ENCODE data around the gene EBF3.

EBF3 gene

GRCh38 chr10:129887986-129888783 lies 75.9 kb downstream of the EBF3 start:
- no peak for DNase-seq

DNA sequence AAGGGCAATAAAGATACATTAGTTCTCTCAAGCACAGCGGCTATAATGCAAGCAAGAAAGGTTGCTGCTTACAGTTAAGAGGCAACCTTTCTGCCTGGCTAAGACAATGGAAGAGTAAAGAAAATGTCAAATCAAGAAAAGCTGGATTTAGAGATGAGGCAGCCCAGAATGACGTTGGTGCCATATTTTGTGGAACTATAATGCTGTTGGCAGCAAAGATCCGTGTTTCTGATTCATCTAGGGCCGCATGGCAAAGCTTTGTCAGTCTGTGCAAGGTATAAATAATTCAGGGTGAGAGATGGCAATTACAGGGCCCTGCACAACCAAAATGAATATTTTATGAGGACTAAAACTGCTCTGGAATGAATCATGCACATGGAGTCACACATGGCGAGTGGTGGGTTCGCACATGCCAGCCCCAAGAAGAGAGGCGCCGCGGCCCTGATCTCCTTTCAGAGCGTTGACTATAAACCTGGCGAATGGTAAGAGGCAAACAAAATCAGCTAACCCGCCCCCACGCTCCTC lies 76.6 kb downstream of the EBF3 start:
- no peak for DNase-seq

DNA sequence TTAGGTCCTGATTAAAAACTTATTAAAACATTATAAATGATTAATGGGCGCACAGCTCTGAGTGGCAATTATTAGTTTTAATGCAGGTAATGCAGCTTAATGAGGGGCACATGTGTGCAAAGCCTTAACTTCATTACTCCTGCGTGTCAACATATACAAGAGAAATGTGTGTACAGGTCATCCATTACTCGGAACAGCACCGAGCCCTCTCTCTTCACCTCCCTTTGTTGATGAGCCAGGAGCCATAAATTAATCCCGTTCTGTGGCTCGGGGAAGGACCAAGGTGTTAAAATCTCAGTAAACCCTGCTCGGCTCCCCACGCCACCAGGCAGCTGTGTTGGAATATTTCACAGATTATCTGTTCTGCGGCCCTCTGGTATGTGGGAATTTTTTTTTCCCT lies 77.8 kb downstream of the EBF3 start:
- no peak for DNase-seq

- no peak for DNase-seq
These were observed 78.5 kb downstream of the EBF3 start for GRCh38 chr10:129885526-129885925.

- DNase-seq, result no peak
These were observed 79.5 kb downstream of the EBF3 start for GRCh38 chr10:129884398-129885078.

GRCh38 chr10:129883626-129884397 lies 80.3 kb downstream of the EBF3 start:
- DNase-seq, result no peak

- no peak for DNase-seq
These were observed 81.0 kb downstream of the EBF3 start for GRCh38 chr10:129883029-129883428.

- no peak for DNase-seq
These were observed 81.6 kb downstream of the EBF3 start for GRCh38 chr10:129882291-129883010.

DNA sequence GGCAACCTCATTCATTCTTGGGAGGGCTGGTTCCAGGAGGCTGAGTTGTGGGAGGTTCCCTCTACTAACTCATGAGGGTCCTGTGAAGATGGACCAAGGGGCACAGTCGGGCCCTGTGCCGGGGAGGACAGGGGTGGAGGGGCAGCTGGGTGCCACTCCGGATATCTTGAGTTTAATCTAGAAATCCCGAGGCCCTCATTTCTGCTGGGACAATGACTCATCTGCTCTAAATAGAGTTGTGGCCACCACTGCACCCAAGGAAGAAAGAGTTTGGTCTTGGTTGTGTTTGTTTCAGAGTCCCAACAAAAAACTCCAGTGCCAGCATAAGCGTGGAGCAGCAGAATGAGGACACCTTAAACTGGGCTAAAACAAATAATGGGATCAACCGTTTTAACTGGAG lies 82.4 kb downstream of the EBF3 start:
- DNase-seq, result no peak

DNA sequence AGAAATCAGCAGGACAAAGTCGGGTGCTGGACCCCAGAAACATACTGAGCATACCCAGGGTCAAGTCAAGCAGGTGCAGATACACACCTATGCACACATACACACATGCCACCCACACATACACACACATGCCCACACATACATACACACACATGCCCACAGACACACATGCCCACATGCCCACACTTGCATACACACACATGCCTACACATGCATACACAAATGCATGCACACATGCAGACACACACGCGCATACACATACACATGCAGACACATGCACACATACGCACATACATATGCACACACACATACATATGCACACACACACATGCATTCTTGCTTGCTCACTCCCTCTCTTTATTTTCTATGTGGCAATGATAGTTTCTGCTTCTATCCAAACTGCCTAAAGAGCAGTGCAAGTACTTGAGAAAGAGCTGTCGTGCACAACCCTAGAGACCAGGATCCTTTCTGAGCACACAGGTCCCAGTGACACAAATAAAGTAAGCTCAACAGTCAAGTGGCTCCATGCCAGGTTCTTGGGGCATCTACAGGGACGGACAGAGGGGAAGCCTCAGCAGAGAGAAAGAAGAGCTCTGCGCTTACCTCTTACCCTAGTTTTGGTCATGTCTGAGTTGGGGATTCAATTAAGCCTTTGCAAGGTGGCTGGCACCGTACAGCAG lies 83.7 kb downstream of the EBF3 start:
- DNase-seq, result no peak

DNA sequence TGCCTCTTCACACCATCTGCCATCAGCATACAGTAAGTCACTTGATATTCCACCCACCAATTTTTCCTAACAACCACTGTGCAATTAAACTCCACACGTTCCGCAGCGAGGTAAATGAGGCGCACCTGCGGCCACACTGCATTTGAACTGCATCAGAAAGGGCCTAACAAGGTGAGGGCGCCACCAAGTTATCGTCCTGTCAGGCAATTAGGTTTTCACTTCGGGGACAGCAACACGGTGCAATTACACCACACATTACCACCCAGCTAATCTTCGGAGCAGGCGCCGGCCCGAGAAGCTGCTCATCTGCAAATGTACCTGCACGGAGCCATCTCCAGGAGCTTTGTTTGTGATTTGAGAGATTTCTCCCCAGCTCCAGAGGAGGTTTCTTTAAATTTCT lies 84.4 kb downstream of the EBF3 start:
- DNase-seq, result no peak

DNA sequence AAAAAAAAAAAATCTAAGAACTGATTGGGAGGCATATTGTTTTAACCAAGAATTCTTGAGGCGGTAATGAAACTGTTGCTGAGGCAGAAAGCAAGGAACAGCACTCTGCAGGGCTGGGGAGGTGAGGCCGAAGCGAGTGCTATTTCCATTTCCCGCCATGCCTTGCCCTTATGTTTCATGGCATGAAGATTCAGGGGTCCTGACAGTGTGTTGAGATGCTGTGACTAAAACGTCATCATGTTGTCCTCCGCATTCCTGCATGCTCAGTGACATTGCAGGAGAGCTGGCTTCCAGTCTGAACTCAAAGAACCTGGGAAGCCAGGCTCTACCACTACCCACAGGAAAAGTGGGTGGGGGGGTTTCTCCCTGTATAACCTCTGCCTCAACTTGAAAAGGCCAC lies 85.2 kb downstream of the EBF3 start:
- DNase-seq, result no peak

DNA sequence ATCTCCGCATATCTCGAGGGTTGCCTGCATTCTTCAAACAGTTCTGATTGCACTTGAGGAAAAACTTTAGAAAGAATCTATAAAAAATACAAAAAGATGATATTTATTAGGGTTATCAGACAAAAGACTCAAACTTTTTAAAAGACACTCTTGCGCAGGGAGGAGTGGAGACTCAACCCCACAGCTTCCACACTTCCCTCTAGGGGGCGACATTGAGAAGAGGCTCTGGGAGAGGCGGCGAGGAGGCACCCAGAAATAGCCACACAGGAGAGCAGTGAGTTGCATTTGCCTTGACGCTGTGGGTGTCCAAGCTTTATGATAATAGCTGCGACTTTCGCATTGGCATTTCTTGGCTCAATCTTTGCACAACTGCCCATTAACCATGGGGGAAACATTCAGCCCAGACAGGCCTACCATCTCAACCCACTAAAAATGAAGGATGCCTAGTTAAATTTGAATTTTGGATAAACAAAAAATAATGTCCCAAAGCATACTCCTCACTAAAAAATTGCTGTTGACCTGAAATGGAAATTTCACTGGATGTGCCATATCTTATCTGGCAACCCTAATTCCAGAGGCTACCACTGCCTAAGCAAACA lies 86.2 kb downstream of the EBF3 start:
- DNase-seq, result no peak

DNA sequence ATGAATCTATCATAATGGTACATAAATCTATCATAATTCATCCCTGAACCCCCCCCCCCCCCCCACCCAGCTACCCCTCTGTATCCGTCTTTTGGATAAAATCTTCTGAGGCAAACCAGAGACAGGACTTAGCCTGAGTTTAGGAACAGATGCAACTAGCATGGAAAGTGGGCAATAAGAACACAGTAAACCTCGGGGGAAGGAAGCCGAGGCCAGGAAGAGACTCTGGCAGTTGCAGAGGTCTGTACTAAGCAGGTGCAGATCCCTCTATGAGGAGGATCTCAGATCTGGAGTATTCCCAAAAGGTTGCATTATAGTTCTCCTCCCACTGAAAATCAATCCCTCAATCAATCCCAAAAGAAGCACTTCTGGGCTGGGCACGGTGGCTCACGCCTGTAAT lies 87.2 kb downstream of the EBF3 start:
- DNase-seq, result no peak

- DNase-seq, result no peak
These were observed 87.9 kb downstream of the EBF3 start for GRCh38 chr10:129875993-129876726.

DNA sequence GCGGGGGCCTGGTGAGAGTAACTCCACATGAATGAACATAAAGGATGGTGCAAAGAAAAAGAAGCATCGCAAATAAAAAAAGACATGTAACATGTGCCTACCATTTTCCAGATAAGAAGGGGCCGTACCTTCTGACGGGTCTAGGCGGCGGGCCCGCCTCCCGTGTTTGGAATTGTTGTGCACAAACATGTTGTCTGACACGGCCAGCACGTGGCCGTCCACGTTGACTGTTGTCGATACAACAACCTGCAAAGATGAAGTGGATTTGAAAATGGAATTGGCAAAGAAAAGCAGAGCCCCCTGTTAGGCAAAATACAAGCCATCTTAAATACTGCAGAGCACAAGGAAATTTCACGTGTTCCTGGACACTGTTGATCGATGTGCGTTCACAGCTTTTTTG lies 90.7 kb downstream of the EBF3 start:
- no peak for DNase-seq

DNA sequence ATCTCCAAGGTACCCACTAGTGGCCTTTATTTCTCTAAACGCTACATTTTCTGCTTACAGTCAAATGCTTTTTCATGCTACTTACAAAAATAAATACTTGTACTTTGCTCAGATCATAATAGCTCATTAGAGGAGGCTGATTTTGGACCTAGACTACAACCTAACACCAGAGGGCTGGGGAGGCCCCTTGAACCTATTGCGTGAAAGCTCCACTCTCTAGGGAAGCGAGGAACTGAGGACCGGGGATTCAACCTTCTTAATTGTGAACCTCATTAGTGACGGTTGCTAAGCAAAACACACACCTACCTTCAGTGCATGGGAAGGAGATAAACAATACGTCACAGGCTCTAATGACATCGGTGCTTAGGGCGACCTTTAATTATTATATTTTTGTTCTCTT lies 92.1 kb downstream of the EBF3 start:
- DNase-seq, result no peak

DNA sequence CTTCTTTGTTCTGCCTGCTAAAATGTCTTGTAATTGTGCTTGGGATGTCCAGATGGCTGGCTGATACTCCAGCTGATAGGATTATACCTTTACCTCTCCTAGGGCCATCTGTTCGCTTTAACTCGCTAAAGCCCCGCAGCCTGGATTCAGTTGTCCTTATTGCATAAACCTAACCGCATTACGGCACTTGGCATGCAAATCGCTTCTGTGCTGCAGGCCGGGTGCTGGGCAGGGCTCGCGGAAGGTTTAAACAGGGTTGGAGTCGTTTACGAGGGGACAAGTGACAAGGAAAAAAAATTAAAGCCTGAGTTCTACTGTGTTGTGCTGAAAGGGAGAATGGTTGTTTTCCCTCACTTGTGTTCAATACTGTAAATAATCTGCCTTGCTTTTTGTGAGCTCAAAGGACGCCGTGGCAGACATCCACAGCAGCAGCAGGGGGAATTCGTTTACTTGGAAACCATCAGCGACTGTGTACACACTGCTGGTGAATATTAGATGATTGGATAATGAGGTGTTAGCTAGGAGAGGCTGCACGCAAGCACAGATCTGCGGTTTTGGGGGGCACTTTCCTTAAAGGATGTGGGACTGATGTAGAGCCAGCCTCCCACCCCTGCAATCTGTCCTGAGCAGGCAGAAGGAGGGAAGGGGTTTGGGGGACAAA lies 93.0 kb downstream of the EBF3 start:
- no peak for DNase-seq

DNA sequence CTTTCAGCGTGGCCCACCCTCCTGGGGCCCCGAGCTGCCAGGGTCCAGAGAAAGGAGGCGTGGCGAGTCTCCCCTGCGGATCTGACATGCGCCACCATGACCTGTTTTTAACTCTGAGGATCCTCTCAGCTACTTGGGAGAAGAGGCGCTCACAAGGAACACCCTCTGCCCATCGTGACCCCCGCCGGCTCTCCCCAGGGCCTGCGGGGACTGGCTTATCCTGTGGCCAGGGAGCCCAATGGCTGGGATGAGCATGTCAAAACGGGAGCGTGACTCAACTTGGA lies 93.7 kb downstream of the EBF3 start:
- DNase-seq, result no peak

GRCh38 chr10:129869596-129870473 lies 94.2 kb downstream of the EBF3 start:
- DNase-seq, result no peak
